GM19372 (cell line): Measurements from ENCODE around the gene HGS.
A peak's percentile ranks its signal among the peaks of the same experiment; 100 is the strongest.

ENCODE experiments used
- ATAC-seq: cut with Tn5 transposase; IDR thresholded peaks from one replicate; pipeline ENCODE4 v1.9.1; 2021; ENCODE audit warnings: mild to moderate bottlenecking, low read depth, moderate library complexity; ENCODE audit not compliant: unreplicated experiment

Gene HGS, protein sequence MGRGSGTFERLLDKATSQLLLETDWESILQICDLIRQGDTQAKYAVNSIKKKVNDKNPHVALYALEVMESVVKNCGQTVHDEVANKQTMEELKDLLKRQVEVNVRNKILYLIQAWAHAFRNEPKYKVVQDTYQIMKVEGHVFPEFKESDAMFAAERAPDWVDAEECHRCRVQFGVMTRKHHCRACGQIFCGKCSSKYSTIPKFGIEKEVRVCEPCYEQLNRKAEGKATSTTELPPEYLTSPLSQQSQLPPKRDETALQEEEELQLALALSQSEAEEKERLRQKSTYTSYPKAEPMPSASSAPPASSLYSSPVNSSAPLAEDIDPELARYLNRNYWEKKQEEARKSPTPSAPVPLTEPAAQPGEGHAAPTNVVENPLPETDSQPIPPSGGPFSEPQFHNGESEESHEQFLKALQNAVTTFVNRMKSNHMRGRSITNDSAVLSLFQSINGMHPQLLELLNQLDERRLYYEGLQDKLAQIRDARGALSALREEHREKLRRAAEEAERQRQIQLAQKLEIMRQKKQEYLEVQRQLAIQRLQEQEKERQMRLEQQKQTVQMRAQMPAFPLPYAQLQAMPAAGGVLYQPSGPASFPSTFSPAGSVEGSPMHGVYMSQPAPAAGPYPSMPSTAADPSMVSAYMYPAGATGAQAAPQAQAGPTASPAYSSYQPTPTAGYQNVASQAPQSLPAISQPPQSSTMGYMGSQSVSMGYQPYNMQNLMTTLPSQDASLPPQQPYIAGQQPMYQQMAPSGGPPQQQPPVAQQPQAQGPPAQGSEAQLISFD

GRCh38 chr17:81683584-81684441 lies at the start of gene HGS, which contains the start of gene ARL16:
TSS of gene HGS (plus strand) at chr17:81684011. CDS start at chr17:81684067, 56 bp downstream.
TSS of gene ARL16 (minus strand) at chr17:81683797. CDS start at chr17:81683753, 44 bp downstream.
- peak; percentile 94 for ATAC-seq

- no peak for ATAC-seq
Measured at GRCh38 chr17:81635431-81635830, 48.4 kb upstream of the HGS start.

DNA sequence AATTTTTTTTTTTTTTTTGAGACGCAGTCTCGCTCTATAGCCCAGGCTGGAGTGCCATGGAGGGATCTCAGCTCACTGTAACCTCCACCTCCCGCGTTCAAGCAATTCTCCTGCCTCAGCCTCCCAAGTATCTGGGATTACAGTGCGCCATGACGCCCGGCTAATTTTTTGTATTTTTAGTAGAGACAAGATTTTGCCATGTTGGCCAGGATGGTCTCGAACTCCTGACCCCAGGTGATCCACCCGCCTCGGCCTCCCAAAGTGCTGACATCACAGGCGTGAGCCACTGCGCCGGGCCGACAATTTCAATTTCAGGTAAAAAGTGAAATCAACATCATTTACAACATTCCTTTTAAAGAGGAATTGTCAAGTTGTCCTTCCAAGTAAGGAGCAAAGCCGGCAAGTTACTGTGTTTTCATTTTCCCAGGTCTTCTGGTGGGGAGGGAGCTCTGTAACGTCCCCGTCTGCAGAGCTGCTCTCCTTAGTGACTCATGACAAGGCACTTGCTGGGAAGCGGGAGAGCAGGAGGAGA lies 47.8 kb upstream of the HGS start:
- ATAC-seq = no peak

DNA sequence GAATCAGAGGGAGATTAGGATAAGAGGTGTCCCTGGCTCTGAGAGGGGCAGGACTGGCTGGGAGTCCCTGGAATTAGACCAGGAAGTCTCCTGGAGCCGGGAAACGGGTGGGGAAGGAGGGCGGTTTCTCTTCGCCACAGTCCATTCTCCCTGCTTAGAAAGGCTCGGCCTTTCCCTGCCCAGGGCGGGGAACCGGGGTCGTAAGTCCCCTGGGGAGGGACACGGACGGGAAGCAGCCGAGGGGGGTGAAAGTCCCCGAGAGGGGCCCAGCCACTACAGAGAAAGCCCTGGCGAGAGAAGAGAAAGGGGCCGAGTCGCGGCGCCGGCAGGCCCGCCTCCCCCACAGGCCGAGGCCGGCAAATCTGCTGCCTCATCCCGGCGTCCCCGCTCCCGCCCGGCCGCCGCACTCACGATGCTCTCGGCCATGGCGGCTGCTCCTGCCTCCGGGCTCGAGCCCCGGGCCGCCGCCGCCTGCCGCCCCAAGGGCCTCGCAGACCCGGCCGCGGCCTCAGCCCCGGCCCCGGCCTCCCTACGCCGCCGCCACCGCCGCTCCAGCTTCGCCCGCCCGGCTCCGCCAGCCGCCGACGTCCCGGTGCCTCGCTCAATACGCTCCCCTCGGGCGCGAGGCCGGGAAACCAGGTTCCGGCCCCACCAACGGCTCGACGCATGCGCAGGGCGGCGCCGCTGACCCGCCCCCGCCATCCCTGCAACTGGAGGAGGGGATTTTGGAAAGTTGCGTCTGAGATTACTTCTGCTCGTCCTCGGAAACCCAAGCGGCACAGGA lies 47.1 kb upstream of the HGS start, which contains the start of the genes NPLOC4 and TSPAN10:
Gene NPLOC4 (minus strand): TSS at position 608 of the 784 bp plus-strand sequence. CDS start 182 bp downstream, at position 426.
Gene TSPAN10 (plus strand): TSS at position 692 of the 784 bp plus-strand sequence. CDS start 5,217 bp downstream, outside the sequence.
- ATAC-seq = peak; percentile 93

GRCh38 chr17:81638683-81639082 lies 45.1 kb upstream of the HGS start:
- no peak for ATAC-seq

GRCh38 chr17:81640011-81640410 lies 43.8 kb upstream of the HGS start:
- no peak for ATAC-seq

- no peak for ATAC-seq
Measured at GRCh38 chr17:81641825-81642489, 41.9 kb upstream of the HGS start.

DNA sequence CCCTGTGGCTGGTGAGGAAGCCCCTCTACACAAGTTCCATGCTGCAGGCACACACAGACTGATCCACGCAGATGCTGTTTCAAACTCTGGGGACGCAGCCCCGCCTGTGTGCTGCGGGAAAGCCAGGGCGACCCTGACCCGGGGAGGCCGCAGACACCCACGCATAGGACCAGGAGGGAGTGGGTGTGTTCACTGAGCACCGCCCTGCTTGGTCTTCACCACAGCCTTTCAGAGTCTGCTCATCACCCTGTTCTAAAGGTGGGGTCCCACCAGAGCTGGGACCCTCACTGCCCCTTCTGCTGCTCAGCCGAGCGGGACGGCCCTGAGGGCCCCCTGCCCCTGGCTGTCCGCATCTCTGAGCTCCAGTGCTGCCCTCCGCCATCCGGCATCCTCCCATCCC lies 39.3 kb upstream of the HGS start:
- no peak for ATAC-seq

- no peak for ATAC-seq
Measured at GRCh38 chr17:81644976-81645952, 38.5 kb upstream of the HGS start.

DNA sequence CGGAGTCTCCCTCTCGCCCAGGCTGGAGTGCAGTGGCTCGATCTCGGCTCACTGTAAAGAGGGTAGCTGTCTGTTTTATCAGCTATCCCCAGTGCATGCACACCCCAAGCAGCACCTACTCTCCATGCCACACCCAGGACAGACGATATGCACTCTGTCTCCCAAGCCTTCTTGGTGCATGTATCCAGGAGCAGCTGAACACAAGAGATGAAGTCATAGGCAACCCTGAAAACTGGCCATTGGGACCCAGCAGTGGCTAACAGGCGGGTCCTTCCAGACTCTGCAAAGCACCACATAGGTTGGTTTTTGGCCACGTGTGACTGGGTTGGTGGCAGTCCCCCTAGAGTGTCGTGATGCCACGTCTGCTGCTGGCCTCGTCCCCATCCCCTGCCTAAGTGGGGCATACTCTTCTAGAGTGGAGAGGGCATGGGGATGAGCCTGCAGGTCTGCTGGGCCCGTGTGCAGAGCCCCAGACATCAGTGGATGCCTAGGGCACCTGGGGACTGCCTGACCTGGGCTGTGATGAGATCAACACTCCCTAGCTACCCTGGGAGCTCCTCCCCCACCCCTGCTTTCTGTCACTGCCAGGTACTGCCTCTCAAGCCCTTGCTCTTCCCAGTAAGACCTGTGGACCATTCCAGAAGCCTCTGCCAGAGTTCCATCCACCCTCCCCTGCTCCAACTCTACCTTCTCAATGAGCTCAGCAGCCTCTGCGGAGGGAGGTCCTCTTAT lies 36.8 kb upstream of the HGS start:
- ATAC-seq = no peak

GRCh38 chr17:81647640-81648012 lies 36.2 kb upstream of the HGS start:
- ATAC-seq = no peak

- ATAC-seq = no peak
Measured at GRCh38 chr17:81648013-81648706, 35.7 kb upstream of the HGS start.

GRCh38 chr17:81648707-81649085 lies 35.1 kb upstream of the HGS start:
- no peak for ATAC-seq

GRCh38 chr17:81650951-81651350 lies 32.9 kb upstream of the HGS start:
- no peak for ATAC-seq

DNA sequence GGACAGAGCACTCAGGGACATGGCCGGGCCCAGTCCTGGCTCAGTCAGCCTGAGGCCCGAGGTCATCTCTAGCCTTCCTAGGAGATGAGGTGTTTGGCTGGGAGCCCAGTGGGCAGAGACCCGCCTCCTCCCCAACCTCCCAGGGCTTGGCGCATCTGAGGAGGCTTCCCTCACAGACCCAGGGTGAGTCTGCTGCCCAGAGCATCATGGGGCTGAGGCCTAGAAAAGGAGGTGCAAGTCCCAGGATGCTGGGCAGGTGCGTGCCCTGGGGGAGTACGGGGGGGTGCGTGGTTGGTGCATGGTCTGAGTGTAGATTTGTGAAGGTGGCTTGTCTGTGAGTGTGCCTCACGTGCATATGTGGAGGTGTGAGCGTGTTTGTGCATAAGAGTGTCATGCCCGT lies 32.1 kb upstream of the HGS start:
- ATAC-seq = no peak

GRCh38 chr17:81652906-81653771 lies 30.7 kb upstream of the HGS start:
- ATAC-seq = no peak
